K562 (cell line): ENCODE measurements around the gene DZIP1.

Experiments used
- FOS ChIP-seq: IDR thresholded peaks from 3 replicates; pipeline ENCODE4 v1.6.1; 2011; ENCODE audit not compliant: insufficient read length; ENCODE audit errors: extremely low read depth
- KLF6 ChIP-seq: fragments of 250-450 bp; sonication (Bioruptor Pico); IDR thresholded peaks from 2 replicates; pipeline ENCODE4 v1.4.0; 2020; ENCODE audit warnings: mild to moderate bottlenecking, moderate library complexity, borderline replicate concordance
- RBM34 ChIP-seq: fragments of 200-400 bp; formaldehyde crosslinking; IDR thresholded peaks from 2 replicates; pipeline ENCODE4 v1.6.1; 2018; ENCODE audit warnings: low read length, borderline replicate concordance; ENCODE audit not compliant: insufficient read depth
- TBP ChIP-seq: optimal IDR thresholded peaks from 2 replicates; pipeline ENCODE3; 2011; ENCODE audit warnings: low read depth, low read length, improper control_type of control experiment
- TF ChIP-seq, protein P1 (sequence below): sonication (generic); formaldehyde crosslinking; IDR thresholded peaks from 2 replicates; pipeline ENCODE4 v1.8.0; 2023; ENCODE audit warnings: missing genetic modification reagents, mild to moderate bottlenecking, borderline replicate concordance
- TF ChIP-seq, protein P2 (sequence below): sonication (generic); formaldehyde crosslinking; IDR thresholded peaks from 2 replicates; pipeline ENCODE4 v1.8.0; 2022; ENCODE audit warnings: mild to moderate bottlenecking, missing genetic modification reagents, borderline replicate concordance

DNA sequence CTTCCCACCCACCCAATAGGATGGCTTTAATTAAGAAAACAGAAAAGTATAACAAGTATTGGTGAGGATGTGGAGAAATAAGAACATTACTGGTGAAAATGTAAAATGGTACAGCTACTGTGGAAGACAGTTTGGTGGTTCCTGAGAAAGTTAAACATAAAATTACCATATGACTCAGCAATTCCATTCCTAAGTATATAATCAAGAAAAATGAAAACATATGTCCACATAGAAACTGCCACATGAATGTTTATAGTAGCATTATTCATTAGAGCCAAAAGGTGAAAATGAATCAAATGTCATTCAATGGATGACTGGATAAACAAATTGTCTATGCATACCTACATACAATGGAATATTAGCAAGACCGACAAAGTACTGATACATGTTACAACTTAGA is 16.9 kb downstream of the DZIP1 start:
- TF ChIP-seq RBM34: no peak
- TF ChIP-seq FOS: no peak
- TF ChIP-seq, protein P1, sequence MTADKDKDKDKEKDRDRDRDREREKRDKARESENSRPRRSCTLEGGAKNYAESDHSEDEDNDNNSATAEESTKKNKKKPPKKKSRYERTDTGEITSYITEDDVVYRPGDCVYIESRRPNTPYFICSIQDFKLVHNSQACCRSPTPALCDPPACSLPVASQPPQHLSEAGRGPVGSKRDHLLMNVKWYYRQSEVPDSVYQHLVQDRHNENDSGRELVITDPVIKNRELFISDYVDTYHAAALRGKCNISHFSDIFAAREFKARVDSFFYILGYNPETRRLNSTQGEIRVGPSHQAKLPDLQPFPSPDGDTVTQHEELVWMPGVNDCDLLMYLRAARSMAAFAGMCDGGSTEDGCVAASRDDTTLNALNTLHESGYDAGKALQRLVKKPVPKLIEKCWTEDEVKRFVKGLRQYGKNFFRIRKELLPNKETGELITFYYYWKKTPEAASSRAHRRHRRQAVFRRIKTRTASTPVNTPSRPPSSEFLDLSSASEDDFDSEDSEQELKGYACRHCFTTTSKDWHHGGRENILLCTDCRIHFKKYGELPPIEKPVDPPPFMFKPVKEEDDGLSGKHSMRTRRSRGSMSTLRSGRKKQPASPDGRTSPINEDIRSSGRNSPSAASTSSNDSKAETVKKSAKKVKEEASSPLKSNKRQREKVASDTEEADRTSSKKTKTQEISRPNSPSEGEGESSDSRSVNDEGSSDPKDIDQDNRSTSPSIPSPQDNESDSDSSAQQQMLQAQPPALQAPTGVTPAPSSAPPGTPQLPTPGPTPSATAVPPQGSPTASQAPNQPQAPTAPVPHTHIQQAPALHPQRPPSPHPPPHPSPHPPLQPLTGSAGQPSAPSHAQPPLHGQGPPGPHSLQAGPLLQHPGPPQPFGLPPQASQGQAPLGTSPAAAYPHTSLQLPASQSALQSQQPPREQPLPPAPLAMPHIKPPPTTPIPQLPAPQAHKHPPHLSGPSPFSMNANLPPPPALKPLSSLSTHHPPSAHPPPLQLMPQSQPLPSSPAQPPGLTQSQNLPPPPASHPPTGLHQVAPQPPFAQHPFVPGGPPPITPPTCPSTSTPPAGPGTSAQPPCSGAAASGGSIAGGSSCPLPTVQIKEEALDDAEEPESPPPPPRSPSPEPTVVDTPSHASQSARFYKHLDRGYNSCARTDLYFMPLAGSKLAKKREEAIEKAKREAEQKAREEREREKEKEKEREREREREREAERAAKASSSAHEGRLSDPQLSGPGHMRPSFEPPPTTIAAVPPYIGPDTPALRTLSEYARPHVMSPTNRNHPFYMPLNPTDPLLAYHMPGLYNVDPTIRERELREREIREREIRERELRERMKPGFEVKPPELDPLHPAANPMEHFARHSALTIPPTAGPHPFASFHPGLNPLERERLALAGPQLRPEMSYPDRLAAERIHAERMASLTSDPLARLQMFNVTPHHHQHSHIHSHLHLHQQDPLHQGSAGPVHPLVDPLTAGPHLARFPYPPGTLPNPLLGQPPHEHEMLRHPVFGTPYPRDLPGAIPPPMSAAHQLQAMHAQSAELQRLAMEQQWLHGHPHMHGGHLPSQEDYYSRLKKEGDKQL (CRISPR knock-in tag): no peak
- TF ChIP-seq, protein P2, sequence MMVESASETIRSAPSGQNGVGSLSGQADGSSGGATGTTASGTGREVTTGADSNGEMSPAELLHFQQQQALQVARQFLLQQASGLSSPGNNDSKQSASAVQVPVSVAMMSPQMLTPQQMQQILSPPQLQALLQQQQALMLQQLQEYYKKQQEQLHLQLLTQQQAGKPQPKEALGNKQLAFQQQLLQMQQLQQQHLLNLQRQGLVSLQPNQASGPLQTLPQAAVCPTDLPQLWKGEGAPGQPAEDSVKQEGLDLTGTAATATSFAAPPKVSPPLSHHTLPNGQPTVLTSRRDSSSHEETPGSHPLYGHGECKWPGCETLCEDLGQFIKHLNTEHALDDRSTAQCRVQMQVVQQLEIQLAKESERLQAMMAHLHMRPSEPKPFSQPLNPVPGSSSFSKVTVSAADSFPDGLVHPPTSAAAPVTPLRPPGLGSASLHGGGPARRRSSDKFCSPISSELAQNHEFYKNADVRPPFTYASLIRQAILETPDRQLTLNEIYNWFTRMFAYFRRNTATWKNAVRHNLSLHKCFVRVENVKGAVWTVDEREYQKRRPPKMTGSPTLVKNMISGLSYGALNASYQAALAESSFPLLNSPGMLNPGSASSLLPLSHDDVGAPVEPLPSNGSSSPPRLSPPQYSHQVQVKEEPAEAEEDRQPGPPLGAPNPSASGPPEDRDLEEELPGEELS (CRISPR knock-in tag): no peak
- TF ChIP-seq TBP: no peak
- no peak for TF ChIP-seq KLF6
